Testis (tissue), 2 donors: ENCODE results near the gene RTBDN.

ENCODE experiments used
- CTCF ChIP-seq, 3 experiments: fragments of 450-650 bp in 2 of 3; fragments of 200-600 bp in 1 of 3; sonication (generic) in 1 of 3; IDR thresholded peaks; one replicate each; pipeline ENCODE4 v1.5.1; 2016 to 2019; ENCODE audit warnings: antibody characterized with exemption in 3 of 3, mild to moderate bottlenecking in 2 of 3, moderate library complexity in 1 of 3
- POLR2A ChIP-seq: fragments of 450-650 bp; IDR thresholded peaks from one replicate; pipeline ENCODE4 v1.6.1; 2017; ENCODE audit warnings: antibody characterized with exemption, mild to moderate bottlenecking, moderate library complexity

GRCh38 chr19:12833738-12834565, 427 bp downstream of the RTBDN start:
- no peak for TF ChIP-seq POLR2A
- TF ChIP-seq CTCF (IDR thresholded peaks at IDR 0.05), result no peak
